Parathyroid adenoma (tissue), 2 donors: Measurements from ENCODE around the gene HSD17B11.

Source experiments
- H2AFZ ChIP-seq: fragments of 300-600 bp; sonication (generic); one replicate; pipeline ENCODE4 v1.7.0; 2017; ENCODE audit warnings: antibody characterized with exemption, mild to moderate bottlenecking
- H3K27ac ChIP-seq: fragments of 300-600 bp; sonication (generic); one replicate; pipeline ENCODE4 v1.7.0; 2017
- H3K27me3 ChIP-seq: fragments of 300-600 bp; sonication (generic); one replicate; pipeline ENCODE4 v1.7.0; 2017; ENCODE audit warnings: low read length; ENCODE audit not compliant: control insufficient read depth, insufficient read depth
- H3K36me3 ChIP-seq: fragments of 300-600 bp; sonication (generic); one replicate; pipeline ENCODE4 v1.7.0; 2017; ENCODE audit warnings: low read length; ENCODE audit not compliant: control insufficient read depth, insufficient read depth
- H3K4me1 ChIP-seq: fragments of 300-600 bp; sonication (generic); one replicate; pipeline ENCODE4 v1.7.0; 2017; ENCODE audit warnings: control low read depth
- H3K4me2 ChIP-seq: fragments of 300-600 bp; sonication (generic); one replicate; pipeline ENCODE4 v1.7.0; 2017; ENCODE audit warnings: low read length
- H3K4me3 ChIP-seq: fragments of 300-600 bp; sonication (generic); one replicate; pipeline ENCODE4 v1.7.0; 2017; ENCODE audit warnings: low read depth, low read length
- H3K79me2 ChIP-seq: fragments of 300-600 bp; sonication (generic); one replicate; pipeline ENCODE4 v1.7.0; 2017; ENCODE audit warnings: control low read depth
- H3K9ac ChIP-seq: fragments of 300-600 bp; sonication (generic); one replicate; pipeline ENCODE4 v1.7.0; 2017; ENCODE audit warnings: mild to moderate bottlenecking
- H3K9me3 ChIP-seq: fragments of 300-600 bp; sonication (generic); one replicate; pipeline ENCODE4 v1.7.0; 2017; ENCODE audit warnings: low read length; ENCODE audit not compliant: control insufficient read depth
- CTCF ChIP-seq: fragments of 300-600 bp; sonication (generic); IDR thresholded peaks from one replicate; pipeline ENCODE4 v1.7.0; 2017; ENCODE audit warnings: antibody characterized with exemption, mild to moderate bottlenecking
- donor health status: primary hyperparathyroidism.

The HSD17B11 gene

DNA sequence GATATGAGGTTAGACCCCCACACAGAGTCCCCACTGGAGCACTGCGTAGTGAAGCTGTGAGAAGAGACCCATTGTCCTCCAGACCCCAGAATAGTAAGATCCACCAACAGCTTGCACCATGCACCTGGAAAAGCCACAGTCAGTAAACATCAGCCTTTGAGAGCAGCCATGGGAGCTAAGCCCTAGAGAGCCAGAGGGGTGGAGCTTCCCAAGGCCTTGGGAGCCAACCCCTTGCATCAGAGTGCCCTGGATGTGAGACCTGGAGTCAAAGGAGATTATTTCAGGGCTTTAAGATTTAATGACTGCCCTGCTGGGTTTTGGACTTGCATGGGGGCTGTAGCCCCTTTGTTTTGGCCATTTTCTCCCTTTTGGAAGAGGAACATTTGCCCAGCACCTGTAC lies 104.0 kb downstream of the HSD17B11 start:
- no peaks in the 10 kb centered on the region for H3K36me3 ChIP-seq
- TF ChIP-seq CTCF = no peak
- H3K27ac ChIP-seq = no peak overlapping the region
- H3K79me2 ChIP-seq = no peaks in the 10 kb centered on the region
- H3K9me3 ChIP-seq = no peaks in the 10 kb centered on the region
- H2AFZ ChIP-seq = no peak overlapping the region
- no peak overlapping the region for H3K4me2 ChIP-seq
- H3K4me1 ChIP-seq = no peaks in the 10 kb centered on the region
- no peaks in the 10 kb centered on the region for H3K27me3 ChIP-seq
- H3K9ac ChIP-seq = no peak overlapping the region
- no peak overlapping the region for H3K4me3 ChIP-seq
